HG03571 (cell line): Measurements from ENCODE around the gene PRPS1.
"Not testable (repeated sequence)": the region's sequence is repeated elsewhere in the genome, so short reads cannot be mapped to it uniquely, and the experiment has no call there.

Experiments
- ATAC-seq: cut with Tn5 transposase; IDR thresholded peaks from one replicate; pipeline ENCODE4 v1.9.1; 2021; ENCODE audit not compliant: unreplicated experiment

PRPS1 gene

DNA sequence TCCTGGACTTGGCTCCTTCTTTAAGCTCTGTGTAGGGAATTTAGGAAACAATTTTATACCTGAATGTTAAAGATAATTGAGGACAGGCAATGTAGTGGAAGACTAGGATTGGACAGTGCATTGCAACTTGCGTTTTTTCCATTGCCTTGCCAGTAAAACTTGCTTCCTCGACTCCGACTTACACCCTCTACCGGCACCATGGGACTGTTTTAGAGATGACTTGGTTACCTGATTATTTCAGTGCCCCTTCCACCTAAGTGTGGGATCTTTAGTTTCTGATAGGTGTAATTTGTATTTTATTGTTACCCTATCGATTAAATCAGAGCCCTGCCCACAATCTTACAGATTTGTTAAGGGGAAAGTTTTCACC is 1.2 kb downstream of the PRPS1 start:
- no peak for ATAC-seq

DNA sequence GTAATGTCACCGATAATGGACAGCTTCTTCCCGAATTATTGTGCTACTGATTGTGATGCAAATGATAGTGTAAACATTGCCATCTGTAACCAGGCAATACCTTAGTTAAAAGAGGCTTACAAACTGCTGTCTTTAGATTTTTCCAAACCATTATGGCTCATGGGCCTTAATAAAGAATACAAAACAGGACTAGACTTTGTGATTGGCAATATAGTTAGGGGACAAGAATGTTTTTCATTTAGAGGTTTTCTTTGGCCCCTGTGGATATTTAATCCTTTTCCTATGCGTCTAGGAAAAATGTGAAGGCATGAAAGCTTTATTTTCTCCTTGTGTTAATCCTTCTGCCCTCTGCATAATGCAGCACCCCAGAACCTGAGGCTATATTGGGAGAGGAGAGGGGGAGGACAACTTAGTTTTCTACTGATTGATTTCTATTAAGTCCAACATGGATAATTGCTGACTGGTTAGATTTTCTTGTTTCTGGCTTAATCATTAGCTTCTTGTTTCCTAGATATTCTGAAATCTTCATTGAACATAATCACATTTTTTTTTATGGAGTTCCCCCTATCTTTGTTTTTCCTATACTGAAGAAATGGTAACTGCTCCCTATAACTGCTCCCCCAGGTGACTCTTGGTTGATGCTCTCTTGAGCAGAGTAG is 1.9 kb downstream of the PRPS1 start:
- ATAC-seq = no peak

DNA sequence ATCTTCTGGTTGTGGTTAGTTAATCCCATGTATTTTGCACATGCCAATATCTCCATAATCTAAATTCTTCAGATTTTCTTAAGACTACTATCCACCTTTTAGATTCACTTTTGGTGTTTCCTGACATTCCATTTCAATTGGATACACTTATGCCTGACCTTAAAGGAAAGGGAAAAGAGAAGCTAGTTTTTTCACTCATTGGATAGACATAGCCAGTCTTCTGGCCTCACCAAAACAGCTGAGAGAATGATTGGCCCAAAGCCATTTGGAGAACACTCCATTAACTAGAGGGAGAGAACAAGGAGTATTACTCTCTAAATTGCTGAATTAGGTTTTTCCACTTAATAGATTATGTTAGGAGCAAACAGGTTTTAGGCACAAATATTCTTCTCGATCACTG is 4.0 kb downstream of the PRPS1 start:
- ATAC-seq = no peak

DNA sequence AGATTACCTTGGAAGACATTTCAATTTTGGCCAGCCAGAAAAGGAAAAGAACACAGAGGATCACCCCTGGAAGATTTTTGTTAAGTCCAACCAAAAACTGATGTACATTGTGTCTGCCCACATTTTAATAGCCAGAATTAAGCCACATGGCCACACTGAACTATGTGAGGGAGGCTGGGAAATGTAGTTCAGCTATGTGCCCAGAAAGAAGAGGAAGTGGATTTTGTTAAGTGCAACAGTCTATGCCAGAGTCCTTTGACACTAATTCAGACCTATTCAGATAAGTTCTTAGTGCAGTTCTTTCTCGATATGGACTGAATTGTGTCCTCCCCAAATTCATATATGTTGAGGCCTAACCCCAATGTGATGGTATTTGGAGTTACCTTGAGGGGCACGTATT is 18.4 kb downstream of the PRPS1 start:
- ATAC-seq = no peak

DNA sequence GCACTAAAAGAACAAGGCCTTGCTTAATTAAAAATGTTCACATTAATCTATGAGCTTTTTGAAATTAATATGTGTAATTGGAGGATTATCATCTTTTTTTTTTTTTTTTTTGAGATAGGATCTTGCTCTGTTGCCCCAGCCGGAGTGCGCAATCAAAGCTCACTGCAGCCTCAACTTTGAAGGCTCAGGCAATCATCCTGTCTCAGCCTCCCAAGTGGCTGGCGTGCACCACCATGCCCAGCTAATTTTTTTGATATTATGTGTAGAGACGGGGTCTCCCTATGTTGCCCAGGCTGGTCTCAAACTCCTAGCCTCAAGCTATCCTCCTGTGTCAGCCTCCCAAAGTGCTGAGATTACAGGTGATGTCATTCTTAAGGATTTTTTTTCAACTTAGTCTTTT is 20.0 kb downstream of the PRPS1 start:
- ATAC-seq = no peak

DNA sequence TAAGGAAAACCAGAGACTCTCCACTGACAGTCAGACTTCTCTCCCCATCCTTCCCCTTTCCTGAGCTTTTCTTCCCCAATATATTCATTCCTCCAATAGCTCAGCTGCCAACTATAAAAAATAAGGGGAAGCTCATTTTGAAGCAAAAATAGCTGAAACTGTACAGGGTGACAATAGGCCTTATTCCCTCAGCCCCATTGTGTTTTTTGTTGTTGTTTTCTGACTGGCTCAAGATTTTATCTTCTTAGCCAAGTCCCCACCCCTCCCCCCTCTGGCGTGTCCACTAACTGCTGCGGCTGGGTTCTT is 26.2 kb downstream of the PRPS1 start:
- no peak for ATAC-seq

DNA sequence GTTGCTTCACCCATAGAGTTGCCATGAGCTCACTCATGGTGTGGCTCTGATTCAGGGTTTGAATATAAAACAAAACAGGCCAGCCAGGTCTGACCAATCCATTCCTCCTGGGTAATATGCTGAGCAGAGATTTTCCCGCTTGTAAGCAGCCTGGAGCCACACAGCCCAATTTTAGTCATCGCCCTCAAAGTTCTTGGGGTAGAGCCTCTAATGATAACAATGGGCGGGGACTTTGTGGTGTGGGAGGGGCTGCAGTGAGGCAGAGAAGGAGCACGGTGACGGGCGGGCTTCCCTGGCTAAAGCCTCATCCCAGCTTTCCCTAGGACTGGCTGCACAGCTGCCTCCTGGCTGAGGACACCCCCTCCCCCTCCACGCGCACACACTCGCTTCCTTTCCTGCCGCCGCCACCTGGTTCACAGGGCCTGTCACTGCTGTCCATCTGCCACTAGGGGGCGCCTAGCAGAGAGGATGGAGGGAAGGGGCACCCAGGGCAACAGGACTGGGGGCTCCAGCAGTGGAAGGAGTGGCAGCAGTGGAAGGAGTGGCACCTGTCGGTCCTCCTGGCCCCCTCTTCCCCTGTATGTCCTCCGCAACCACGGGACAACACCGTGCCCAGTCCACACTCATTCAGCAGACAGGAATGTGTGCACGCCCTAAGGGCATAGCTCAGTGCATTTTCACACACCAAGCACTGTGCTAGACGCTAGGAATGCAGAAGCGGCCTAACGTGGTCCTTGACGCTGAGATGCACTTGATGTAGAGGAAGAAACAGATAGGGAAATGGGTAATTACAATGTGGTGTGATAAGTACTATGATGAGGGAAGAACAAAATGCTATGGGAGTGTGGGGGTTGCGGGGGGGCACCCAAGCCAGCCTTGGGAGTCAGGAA is 26.8 kb downstream of the PRPS1 start:
- peak; percentile 80 for ATAC-seq

DNA sequence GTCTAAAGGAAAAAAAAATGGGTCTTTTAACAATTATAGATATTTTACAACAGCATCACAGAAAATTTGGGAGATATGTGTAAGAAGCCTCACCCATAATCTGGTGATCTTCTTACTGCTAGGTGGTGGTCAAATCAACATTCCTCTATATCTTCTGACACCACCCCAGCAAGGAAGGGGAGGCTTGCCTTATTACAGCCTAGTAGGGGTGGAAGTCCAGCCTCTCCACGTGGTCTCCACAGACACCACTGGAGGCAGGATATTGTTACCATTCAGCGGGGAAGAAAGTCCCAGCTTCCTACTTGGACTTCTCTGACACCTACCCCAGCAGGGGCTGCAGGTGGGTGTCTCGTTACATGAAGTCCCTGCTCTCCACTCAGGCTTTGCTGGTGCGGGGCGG is 28.7 kb downstream of the PRPS1 start:
- ATAC-seq = no peak

DNA sequence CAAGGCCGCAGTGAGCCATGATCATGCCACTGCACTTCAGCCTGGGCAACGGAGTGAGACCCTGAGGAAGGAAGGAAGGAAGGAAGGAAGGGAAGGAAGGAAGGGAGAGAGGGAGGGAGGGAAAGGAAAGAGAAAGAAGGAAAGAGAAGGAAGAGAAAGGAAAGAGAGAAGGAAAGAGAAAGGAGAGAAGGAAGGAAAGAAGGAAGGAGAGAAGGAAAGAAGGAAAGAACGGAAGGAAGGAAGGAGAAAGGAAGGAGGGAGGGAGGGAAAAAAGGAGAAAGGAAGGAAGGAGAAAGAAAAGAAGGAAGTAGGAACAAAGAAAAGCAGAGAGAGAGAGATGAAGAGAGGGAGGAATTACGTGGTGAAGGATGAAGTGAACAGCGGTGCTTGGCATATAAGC is 30.4 kb downstream of the PRPS1 start:
- ATAC-seq = no peak

DNA sequence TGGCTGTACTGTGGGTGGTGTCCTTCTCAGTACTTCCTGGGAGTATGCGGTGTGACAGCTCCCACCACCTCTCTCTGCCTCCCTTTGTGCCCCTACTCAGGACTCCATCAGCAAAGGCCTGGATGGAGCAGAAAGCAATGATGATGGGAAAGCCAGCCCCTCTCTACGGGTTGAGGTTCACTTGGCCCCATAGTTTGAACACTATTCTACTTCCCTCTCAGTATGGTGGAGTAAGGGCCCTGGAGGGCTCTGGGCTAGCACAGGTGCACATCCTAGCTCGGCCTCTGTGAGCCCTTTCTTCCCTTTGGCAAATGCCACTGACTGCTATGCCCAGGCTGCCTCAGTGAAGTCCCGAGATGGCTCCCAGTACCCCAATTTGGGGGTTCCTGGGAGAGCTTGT is 31.0 kb downstream of the PRPS1 start:
- no peak for ATAC-seq

DNA sequence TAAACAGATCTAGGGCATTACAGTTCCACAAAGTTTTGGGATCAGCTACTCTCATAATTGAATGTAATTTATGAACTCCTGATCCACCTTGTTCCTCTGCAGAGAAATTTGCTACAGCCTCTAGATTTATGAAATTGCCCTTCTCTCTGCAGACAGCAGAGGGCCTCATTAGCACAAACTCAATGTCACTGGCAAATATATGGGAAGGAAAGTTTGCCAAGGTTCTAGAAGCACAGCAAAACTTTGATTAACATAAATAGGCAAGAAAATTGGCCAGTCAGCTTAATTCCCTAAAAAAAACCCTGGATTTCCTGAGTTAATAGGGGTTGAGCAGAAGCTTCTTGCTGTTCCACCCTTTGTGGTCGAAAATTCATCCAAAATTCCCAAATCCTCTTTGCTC is 31.5 kb downstream of the PRPS1 start:
- no peak for ATAC-seq

DNA sequence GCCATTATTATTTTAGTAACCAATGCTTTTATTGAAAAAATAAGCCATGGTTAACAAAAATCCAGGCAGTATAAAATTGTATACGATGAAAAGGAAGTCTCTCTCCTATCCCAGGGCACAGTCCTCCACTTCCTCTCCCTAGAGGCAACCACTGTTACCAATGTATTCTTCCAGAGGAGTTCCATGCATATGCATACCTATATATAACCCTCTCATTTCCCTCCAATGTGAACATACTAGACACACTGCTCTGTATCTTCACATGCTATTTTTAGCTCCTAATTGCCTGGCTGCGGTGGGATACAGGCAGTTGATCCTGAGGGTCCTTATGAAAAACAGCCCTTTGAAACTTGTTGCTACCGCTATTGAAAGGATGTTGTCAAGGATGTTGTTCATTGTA is 33.8 kb downstream of the PRPS1 start:
- ATAC-seq = no peak

DNA sequence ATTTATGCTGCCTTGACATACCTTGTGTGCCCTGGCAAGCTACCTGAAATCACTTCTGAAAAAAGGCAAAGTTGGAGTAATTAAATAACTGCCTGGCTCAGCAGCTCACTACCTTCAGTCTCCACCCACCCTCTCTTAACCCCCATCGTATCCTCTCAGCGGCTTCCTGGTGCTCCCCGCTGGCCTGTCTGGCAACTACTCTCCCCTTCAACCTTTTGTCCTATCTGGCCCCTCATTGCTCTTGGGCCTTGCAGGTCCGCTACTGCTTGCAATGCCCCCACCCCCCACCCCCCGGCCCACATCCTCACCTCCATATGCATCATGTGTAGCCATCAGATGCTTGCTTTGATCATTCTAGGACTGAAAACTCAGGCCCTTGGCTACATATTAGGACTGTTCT is 34.5 kb downstream of the PRPS1 start:
- ATAC-seq = no peak

DNA sequence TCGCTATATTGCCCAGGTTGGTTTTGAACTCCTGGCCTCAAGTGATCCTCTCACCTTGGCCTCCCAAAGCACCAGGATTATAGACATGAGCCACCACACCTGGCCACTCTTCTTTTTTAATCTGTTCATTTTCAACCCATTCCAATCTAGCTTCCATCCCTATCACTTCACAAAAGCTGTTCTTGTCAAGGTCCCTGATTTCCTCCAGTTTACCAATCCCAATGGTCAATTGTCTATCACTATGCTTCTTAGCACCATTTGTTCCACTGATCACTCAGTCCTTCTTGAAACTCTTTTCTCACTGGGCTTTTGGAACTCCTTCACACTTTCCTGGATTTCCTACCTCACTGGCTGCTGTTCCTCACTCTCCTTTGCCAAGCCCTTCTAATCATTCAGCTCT is 38.6 kb downstream of the PRPS1 start:
- no peak for ATAC-seq

DNA sequence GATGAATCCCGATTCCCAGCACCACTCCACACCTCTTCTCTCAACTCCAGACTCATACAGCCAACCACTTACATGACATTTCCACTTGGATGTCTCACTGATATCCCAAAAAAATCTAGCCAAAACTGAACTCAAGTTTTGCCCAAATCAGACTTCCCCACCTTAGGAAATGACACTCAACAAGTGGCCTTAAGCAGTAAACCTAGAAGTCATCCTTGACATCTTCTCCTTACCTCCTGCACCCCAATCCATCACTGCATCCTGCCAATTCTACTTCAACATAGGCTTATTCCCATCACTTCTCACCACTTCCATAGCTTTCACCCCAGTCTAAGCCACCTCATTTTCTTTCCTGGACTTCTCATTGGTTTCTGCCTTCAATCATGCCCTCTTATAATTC is 39.1 kb downstream of the PRPS1 start:
- no peak for ATAC-seq

DNA sequence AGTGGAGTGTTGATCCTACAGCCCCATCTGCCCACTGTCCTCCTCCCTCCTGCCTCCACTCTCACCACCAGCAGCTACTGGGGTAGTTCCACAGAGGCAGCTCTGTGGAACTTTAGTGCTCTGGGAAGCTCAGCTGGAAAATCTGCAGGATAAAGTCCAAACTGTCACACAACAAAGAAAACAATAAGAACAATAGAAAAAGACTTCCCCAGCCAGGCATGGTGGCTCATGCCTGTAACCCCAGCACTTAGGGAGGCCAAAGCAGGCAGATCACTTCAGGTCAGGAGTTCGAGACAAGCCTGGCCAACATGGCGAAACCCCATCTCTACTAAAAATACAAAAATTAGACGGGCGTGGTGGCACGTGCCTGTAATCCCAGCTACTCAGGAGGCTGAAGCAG is 40.4 kb downstream of the PRPS1 start:
- ATAC-seq = not testable (repeated sequence)

DNA sequence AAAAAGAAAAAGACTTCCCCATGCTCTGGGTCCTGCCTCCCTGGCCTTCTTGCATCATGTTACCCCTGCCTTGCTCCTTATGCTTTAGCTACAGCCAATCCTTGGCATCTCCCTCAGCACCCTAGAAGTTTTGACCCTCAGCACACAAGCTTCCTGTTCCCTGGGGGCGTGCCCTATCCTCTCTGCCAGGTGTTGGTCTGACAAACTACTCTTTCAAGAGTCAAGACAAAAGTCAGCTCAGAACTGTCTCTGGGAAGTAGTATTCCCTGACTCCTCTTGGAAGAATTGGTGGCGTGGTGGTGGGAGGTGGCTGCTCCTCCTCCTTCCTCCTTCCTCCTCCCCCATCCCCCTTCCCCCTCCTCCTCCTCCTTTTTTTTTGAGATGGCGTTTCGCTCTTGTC is 41.0 kb downstream of the PRPS1 start:
- ATAC-seq = no peak

DNA sequence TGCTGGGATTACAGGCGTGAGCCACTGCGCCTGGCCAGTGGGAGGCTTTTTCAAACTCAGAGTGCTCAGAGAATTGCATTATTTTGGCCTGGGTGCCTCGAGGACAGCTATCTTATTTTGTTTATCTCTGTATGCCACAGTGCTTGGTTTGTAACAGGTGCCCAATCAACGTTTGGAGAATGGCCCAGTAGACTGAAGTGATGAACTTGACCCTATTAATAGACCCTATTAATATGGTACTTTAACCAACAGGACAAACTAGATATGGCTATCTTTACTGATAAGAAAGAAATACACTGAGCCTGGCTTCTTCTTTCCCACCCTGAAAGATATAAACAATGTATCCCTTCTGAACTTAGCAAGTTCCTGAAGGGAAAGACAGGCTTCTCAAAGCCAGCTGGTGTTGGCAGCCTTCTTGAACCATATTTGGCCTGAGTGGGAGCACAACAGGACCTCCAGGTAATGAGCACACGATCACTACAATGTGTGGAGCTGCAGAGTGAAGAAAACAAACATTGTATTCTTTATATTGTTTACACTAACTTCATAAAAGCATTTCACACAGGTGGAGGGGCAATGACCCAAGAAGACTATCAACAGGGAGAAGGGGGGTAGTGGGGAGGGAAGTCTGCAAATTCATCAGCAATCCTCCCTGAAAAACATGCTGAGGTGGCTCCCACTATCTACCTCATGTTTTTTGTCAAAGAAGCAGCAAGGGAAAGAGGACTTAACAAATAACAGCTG is 41.7 kb downstream of the PRPS1 start:
- ATAC-seq = no peak

DNA sequence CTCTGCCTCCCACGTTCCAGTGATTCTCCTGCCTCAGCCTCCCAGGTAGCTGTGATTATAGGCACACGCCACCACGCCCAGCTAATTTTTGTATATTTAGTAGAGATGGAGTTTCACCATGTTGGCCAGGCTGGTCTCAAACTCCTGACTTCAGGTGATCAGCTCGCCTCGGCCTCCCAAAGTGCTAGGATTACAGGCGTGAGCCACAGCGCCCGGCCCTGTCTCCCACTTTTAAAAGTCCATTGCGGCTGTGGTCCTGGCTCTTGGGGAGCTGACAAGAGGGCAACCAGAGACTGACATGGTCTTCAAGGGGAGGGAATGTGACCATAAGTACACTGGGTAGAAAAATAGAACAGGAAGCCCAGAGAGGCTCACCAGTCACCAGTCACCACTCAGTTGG is 42.9 kb downstream of the PRPS1 start:
- not testable (repeated sequence) for ATAC-seq

DNA sequence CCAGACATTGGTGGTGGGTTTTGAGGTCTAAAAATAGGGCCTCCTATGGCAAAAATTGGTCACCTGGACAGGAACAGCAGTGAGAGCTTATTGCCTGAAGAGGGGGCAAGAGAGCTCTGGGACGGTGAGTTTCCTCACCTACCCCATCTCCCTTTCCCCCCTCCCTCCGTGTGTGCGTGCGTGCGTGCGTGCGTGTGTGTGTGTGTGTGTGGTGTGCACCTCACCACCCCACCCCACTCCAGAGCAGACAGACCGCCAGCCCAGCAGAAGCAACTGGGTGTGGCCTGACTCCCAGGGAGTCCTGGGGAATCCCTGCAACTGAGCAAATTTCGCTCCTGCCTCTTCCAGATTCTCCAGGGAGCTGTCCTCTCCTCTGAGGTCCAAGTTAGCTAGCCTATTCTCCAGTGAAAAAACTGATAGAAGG is 44.7 kb downstream of the PRPS1 start:
- no peak for ATAC-seq

DNA sequence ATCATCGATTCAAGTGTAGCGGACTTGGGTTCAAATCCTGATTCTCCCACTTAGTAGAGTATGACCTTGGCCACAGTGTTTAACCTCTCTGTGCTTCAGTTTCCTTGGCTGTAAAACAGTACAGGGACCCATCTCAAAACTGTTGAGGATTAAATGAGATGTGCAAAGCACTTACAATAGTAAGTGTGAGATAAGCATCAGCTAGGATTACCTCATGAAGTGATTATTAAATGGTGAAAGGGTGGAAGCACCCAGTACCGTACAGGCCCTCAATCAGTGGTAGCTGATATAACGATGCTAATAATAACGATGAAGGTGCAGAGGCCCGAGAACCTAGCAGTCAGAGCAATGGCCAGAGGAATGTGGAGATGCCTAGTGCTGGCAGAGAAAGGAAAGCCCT is 45.1 kb downstream of the PRPS1 start:
- peak; percentile 6 for ATAC-seq

DNA sequence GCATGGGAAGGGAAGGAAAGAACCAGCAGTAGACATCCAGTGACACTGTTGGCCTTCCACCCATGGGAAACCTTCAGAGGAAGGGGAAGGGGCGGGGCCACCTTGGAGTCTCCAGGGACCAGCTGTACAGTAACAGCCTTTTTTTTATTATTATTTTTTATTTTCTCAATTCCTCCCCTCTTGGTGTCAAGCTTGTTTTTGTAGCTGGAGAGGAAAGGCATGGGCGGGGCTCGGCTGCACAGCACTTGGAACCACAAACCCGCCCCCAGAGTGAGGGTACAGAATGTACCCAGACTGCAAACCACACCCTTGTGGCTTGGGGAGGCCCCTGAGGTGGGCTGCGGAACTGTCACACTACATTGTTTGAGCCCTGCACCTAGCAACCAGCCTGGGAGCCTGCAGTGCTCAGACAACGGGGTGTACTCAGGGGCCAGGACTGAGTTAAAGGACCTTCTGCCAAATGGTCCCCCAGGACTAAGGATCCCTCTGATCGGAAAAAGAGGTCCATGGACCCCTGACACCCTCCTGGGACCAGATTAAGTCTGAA is 45.7 kb downstream of the PRPS1 start:
- peak; percentile 92 for ATAC-seq
